GF-D8 (cell line): Measurements from ENCODE around the gene SCAMP2.
A peak's percentile ranks its signal among the peaks of the same experiment; 100 is the strongest.

ENCODE experiments used
- DNase-seq: peaks from one replicate; lab custom pipeline; 2025; lab: John Stamatoyannopoulos, UW

The SCAMP2 gene

GRCh38 chr15:74858369-74858740, 14.8 kb downstream of the SCAMP2 start:
- DNase-seq: no peak

DNA sequence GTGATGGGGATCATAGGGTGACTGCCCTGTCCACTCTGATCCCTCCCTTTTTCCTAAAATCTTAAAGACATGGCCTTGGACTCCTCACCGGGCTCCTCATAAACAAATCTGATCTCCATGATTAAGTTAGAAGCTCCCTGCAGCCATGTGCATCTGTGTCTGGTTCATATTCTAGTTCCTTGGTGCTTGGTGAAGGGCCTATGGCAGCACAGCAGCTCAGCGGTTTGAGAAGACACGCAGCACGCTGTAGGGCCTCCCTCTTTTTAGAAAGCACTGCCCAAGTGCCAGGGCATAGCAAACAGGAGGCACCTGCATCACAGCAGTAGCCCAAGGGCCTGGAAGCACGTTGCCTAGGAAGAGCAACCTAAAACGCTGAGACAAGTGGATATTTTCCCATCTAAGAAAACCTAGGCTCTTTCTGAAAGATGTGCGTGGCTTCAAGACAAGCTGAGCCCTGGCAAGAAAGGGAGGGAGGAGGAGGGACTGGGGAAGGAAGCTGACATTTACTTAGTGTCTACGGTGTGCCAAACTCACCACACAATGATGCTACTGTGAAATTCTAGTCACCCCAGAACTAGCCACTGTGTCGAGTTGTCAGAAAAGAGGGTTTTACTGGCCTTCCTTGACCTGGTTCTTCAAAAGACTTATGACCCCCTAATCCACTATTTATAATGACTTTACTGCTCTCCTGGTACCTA, 15.3 kb downstream of the SCAMP2 start:
- DNase-seq: no peak

DNA sequence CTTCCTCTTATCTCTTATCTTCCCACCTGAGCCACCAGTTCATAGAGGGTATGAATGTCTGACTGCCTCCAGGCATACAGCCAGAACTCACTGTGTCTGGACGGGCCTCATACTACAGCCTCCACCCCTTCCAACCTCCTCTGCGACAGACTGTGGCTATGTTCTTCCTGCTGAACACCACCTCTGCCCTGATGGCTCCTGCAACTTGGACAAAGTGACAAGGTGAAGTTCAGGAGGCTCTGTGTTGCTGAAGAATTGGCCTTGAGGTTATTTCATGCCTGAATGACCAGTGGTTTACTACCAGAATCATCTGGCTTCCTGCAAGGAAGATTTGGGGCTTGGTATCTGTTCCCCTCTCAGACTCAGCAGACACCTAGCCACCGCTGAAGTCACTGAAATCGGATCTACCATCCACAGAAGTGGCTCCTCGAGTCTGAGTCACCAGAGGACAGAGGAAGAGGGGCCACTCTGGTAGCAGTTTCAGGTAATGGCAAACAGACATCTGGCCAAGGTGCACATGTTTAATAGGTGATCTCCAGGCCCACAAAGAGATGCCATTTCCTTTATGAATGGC, 16.0 kb downstream of the SCAMP2 start:
- DNase-seq: no peak

DNA sequence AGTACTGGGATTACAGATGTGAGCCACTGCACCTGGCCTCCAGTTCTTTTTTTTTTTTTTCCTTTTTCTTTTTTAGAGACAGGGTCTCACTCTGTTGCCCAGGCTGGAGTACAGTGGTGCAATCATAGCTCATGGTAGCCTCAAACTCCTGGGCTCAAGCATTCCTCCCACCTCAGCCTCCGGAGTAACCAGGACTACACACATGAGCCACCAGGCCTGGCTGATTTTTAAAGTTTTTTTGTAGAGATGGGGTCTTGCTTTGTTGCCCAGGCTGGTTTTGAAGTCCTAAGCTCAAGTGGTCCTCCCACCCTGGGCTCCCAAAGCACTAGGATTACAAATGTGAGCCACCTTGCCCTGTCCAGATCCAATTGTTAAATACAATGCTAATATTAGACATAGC, 16.6 kb downstream of the SCAMP2 start:
- no peak for DNase-seq

- DNase-seq: no peak
Observed at GRCh38 chr15:74855857-74856256, 17.3 kb downstream of the SCAMP2 start.

- no peak for DNase-seq
Observed at GRCh38 chr15:74854453-74855022, 18.6 kb downstream of the SCAMP2 start.

DNA sequence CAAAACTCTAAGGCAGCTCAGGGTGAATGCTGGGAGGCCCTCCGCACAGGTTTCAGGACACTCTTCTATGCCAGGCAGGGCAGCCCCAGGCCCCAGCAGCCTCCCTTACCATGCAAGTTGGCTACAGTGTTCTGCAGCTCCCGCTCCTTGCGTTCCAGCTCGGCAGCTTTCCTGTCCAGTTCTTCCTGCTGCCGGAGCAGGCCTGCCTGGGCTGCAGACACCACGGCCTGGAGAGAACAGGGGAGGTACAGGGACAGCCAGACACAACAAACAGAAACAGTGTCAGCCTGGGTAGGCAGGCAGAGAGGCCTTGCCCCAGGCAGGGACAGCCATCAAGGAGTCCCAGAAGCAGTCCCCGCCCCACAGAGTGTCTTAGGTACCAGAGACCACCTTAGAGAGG, 21.2 kb downstream of the SCAMP2 start:
- no peak for DNase-seq

DNA sequence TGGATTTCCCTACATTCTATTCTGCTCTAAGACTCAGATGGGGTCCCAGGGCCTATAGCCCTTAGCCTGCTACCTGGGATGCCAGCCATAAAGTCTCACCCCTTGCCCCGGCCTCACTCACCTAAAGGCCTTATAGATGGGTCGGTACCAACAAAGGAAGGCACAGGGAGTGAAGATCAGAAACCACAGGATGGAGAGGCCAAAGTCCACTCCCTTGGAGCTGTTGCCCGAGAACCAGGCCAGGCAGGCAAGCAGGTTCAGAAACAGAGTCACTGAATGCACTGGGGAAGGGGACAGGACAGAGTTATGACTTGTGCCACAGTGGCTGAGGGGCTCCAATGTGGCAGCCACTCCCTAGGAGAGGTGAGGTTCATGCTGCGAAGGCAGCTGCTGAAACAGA, 22.8 kb downstream of the SCAMP2 start:
- DNase-seq: no peak

GRCh38 chr15:74847432-74847831, 25.7 kb downstream of the SCAMP2 start:
- no peak for DNase-seq

- no peak for DNase-seq
Observed at GRCh38 chr15:74845581-74845980, 27.6 kb downstream of the SCAMP2 start.

DNA sequence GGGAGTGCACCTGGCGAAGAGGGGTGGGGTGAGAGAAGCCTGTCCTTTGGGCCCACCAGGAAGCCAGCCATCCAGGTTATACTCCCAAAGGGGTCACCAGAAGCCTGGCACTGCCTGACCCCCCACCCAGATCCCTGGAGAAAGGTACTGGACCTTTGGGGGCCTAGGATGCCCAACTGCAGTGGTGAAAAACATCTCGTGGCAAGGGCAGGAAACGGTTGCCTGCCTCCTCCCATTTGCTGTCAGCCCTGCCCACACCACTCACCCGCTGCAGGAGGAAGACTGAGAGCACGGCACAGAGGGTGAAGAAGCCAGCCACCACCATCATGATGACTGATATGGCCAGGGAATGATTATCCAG, 28.0 kb downstream of the SCAMP2 start:
- DNase-seq: no peak

DNA sequence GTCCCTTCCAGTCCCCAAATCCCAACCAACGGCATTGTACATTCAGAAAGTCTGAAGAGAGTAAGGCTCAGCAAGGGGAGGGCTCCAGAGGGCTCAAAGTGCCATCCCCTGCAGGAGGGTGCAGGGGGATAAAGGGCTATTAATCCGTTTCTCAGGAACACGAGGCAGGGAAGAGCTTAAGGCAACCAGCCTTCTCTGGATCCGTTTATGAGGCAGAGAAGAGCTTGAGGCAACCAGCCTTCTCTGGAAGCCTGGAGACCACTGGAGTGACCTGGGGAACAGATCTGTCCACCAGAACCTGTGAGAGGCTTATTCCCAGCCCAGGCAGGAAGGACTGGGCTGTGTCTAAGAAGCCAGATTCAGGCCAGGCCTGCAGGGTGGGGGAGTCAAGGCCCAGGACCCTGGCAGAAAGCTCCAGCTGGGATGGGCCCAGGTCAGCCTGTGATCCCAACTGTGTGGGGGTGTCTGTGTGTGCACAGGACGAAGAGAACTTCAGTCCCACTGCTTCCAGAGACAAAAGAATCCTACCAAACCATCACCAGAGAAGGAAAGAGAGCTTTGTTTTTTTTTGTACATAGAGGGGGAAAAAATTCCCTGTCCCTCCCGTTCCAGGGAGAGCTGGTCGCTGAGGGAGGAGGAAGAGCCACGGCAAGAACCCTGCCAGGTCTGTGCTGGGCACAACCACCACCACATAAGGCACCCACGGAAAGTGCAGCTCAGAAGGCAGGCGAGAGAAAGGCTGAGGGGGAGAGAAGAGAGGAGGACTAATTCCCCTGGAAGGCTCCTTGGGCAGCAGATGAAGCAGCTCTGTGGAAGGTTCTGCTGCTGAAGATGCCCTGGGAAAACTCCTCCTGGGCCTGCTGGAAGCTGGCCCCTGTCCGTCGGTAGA, 28.6 kb downstream of the SCAMP2 start:
- DNase-seq: no peak

DNA sequence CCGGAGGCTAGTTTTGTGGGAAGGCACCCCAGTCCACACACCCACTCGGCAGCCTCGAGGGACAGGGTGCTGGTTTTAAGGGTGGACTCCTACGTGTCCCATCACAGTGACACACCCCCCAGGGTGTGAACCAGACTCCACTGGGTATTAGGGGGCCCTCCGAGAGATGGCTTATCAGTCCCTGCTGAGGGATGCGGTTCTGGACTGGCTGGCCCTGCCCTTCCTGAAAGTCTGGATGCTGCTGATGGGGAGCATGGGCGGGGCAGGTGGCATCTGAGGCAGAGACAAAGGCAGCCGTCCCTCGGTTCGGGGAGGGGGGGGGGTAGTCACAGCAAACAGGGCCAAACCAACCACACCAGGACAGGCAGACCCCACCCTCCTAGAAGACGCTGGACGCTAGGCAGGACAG, 29.3 kb downstream of the SCAMP2 start:
- no peak for DNase-seq

GRCh38 chr15:74843445-74843828, 29.7 kb downstream of the SCAMP2 start:
- DNase-seq: no peak

GRCh38 chr15:74842581-74843444, 30.4 kb downstream of the SCAMP2 start, which contains the start of gene ULK3:
Gene ULK3, minus strand, starts transcription at chr15:74843156. Its CDS starts 51 bp downstream, at chr15:74843105.
- DNase-seq: peak; percentile 73

GRCh38 chr15:74841891-74842373, 31.2 kb downstream of the SCAMP2 start:
- DNase-seq: no peak

- DNase-seq: no peak
Observed at GRCh38 chr15:74840851-74841775, 32.1 kb downstream of the SCAMP2 start.

GRCh38 chr15:74839526-74840395, 33.4 kb downstream of the SCAMP2 start:
- no peak for DNase-seq

- DNase-seq: no peak
Observed at GRCh38 chr15:74838746-74839525, 34.2 kb downstream of the SCAMP2 start.
